Measurements from ENCODE around the gene PDCD1. TPM values are rescaled to one million over a fixed set of nuclear protein-coding genes. Genes with fewer than 3 reads are reported as not detected.

Gene PDCD1
- total and polyA plus RNA-seq, 2 of the 13 experiments (the other 11 are each of a cell fraction or from before 2014, with no cell fraction given): 0.04 TPM; not detected in 1

- TF ChIP-seq ZNF280D (CRISPR knock-in tag; IDR thresholded peaks at IDR 0.05) (0 out of 2 replicates have a peak, but pooled peaks have one; percentile 8), SMARCE1 (IDR thresholded peaks at IDR 0.05; ENCODE audit: borderline replicate concordance) (no peak), AGO2 (optimal IDR thresholded peaks at IDR 0.05; ENCODE audit: low read depth, low read length) (peak; percentile 13), ZNF691 (CRISPR knock-in tag; IDR thresholded peaks at IDR 0.05; ENCODE audit: borderline replicate concordance, low read depth) (0 out of 2 replicates have a peak, but pooled peaks have one; percentile 49), DMAP1 (CRISPR knock-in tag; IDR thresholded peaks at IDR 0.05) (no peak), ATF7-NPFF (CRISPR knock-in tag; IDR thresholded peaks at IDR 0.05; ENCODE audit: low read depth) (peak; percentile 37; the same call in 1 of the 2 replicates), PBX2 (CRISPR knock-in tag; IDR thresholded peaks at IDR 0.05) (no peak), ZHX1 (CRISPR knock-in tag; IDR thresholded peaks at IDR 0.05; ENCODE audit: low read depth) (no peak), ZBTB7B (CRISPR knock-in tag; IDR thresholded peaks at IDR 0.05) (0 out of 2 replicates have a peak, but pooled peaks have one; percentile 4), SIN3B (IDR thresholded peaks at IDR 0.05; ENCODE audit: low read length) (no peak), ZFP91 (CRISPR knock-in tag; IDR thresholded peaks at IDR 0.05; ENCODE audit: borderline replicate concordance) (peak; percentile 47), ZNF605 (CRISPR knock-in tag; IDR thresholded peaks at IDR 0.05) (no peak)
These were observed 48.1 kb downstream of the PDCD1 start (continued) for GRCh38 chr2:241810307-241811200.
